H1 (cell line): ENCODE measurements around the gene TNS1.

ENCODE experiments used
- EZH2 ChIP-seq: fragments of 200-600 bp; sonication (generic); IDR thresholded peaks from 2 replicates; pipeline ENCODE4 v1.7.1; 2012; ENCODE audit warnings: low read depth, mild to moderate bottlenecking, moderate library complexity, low read length, inconsistent platforms; ENCODE audit not compliant: severe bottlenecking
- HDAC2 ChIP-seq, 2 experiments: fragments of 300-600 bp in 1 of 2; sonication (generic) in 1 of 2; IDR thresholded peaks; 2 replicates each; pipeline ENCODE4 v1.6.1; 2011 to 2012; ENCODE audit warnings: low read depth in 2 of 2, low read length in 2 of 2, mild to moderate bottlenecking in 2 of 2, moderate library complexity in 2 of 2, borderline replicate concordance in 1 of 2, inconsistent platforms in 1 of 2
- KDM1A ChIP-seq: fragments of 200-600, 300-600 bp; sonication (generic); IDR thresholded peaks from 2 replicates; pipeline ENCODE4 v1.7.1; 2016; ENCODE audit warnings: mild to moderate bottlenecking, low read length, borderline replicate concordance
- USF2 ChIP-seq: IDR thresholded peaks from 2 replicates; pipeline ENCODE4 v1.6.1; 2011; ENCODE audit warnings: low read length, improper control_type of control experiment
- TF ChIP-seq, protein P1 (sequence below), 3 experiments: IDR thresholded peaks; 1 replicate in 2 of 3; 2 replicates in 1 of 3; pipeline versions ENCODE4 v1.5.1 to v1.6.1; 2011; ENCODE audit warnings: low read length in 3 of 3, mild to moderate bottlenecking in 3 of 3, inconsistent platforms in 2 of 3, low read depth in 1 of 3, moderate library complexity in 1 of 3; ENCODE audit not compliant: insufficient read depth in 1 of 3; ENCODE audit errors: control extremely low read depth in 1 of 3

- TF ChIP-seq, protein P1, sequence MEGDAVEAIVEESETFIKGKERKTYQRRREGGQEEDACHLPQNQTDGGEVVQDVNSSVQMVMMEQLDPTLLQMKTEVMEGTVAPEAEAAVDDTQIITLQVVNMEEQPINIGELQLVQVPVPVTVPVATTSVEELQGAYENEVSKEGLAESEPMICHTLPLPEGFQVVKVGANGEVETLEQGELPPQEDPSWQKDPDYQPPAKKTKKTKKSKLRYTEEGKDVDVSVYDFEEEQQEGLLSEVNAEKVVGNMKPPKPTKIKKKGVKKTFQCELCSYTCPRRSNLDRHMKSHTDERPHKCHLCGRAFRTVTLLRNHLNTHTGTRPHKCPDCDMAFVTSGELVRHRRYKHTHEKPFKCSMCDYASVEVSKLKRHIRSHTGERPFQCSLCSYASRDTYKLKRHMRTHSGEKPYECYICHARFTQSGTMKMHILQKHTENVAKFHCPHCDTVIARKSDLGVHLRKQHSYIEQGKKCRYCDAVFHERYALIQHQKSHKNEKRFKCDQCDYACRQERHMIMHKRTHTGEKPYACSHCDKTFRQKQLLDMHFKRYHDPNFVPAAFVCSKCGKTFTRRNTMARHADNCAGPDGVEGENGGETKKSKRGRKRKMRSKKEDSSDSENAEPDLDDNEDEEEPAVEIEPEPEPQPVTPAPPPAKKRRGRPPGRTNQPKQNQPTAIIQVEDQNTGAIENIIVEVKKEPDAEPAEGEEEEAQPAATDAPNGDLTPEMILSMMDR (IDR thresholded peaks at IDR 0.05; ENCODE audit: control extremely low read depth in 1 of 3, insufficient read depth in 1 of 3, low read depth in 1 of 3, low read length in 3 of 3) = no peak
- TF ChIP-seq USF2 (no peak), KDM1A (no peak), HDAC2 (IDR thresholded peaks at IDR 0.05; ENCODE audit: borderline replicate concordance in 1 of 2, low read depth in 2 of 2, low read length in 2 of 2) (no peak), EZH2 (no peak)
These were observed 164.4 kb downstream of the TNS1 start for GRCh38 chr2:217838409-217838831.
